Liver (tissue), 9 donors: ENCODE data around the gene MSANTD7. TPM values are rescaled to one million over a fixed set of nuclear protein-coding genes. Genes with fewer than 3 reads are reported as not detected.

Source experiments
- DNase-seq: peaks from one replicate; pipeline ENCODE4 v3.0.0-alpha.2; 2017; ENCODE audit warnings: low spot score
- H3K27ac ChIP-seq, 2 donors: one replicate each; pipeline ENCODE4 v1.7.0; 2013; ENCODE audit warnings: inconsistent platforms in 2 of 2, low read length in 2 of 2, control low read depth in 1 of 2, low read depth in 1 of 2, mild to moderate bottlenecking in 1 of 2
- H3K27me3 ChIP-seq, 4 donors: one replicate each; pipeline versions ENCODE4 v1.6.1 to v1.7.0; 2013; ENCODE audit warnings: low read length in 3 of 4, inconsistent platforms in 1 of 4, mild to moderate bottlenecking in 1 of 4, moderate library complexity in 1 of 4; ENCODE audit not compliant: control insufficient read depth in 4 of 4, insufficient read depth in 4 of 4
- H3K36me3 ChIP-seq, 4 donors: one replicate each; pipeline versions ENCODE4 v1.6.1 to v1.7.0; 2013; ENCODE audit warnings: low read length in 3 of 4, mild to moderate bottlenecking in 3 of 4, low read depth in 1 of 4, moderate library complexity in 1 of 4; ENCODE audit not compliant: control insufficient read depth in 4 of 4, insufficient read depth in 3 of 4
- H3K4me1 ChIP-seq, 4 donors: one replicate each; pipeline versions ENCODE4 v1.6.1 to v1.7.0; 2013; ENCODE audit warnings: low read length in 3 of 4, mild to moderate bottlenecking in 3 of 4, moderate library complexity in 1 of 4; ENCODE audit not compliant: control insufficient read depth in 4 of 4, insufficient read depth in 4 of 4
- H3K4me3 ChIP-seq, 3 donors: one replicate each; pipeline versions ENCODE4 v1.6.1 to v1.7.0; 2013; ENCODE audit warnings: low read length in 3 of 3, control low read depth in 1 of 3, low read depth in 1 of 3, mild to moderate bottlenecking in 1 of 3
- H3K9ac ChIP-seq, 2 donors: one replicate each; pipeline ENCODE4 v1.7.0; 2013; ENCODE audit warnings: low read length in 2 of 2, mild to moderate bottlenecking in 2 of 2, moderate library complexity in 2 of 2, control low read depth in 1 of 2, low read depth in 1 of 2
- H3K9me3 ChIP-seq, 4 donors: one replicate each; pipeline versions ENCODE4 v1.6.1 to v1.7.0; 2013; ENCODE audit warnings: low read length in 3 of 4; ENCODE audit not compliant: control insufficient read depth in 4 of 4
- ATF3 ChIP-seq: IDR thresholded peaks from 2 replicates; pipeline ENCODE4 v1.6.1; 2016; ENCODE audit warnings: antibody characterized with exemption
- CTCF ChIP-seq: fragments of 150-350 bp; IDR thresholded peaks from 2 replicates; pipeline ENCODE4 v1.5.1; 2017; ENCODE audit warnings: improper control_type of control experiment, low read depth, low read length; ENCODE audit not compliant: missing input control
- EGR1 ChIP-seq, 2 donors: IDR thresholded peaks; 2 replicates each; pipeline ENCODE4 v1.6.1; 2016 to 2018; ENCODE audit warnings: antibody characterized with exemption in 2 of 2, low read depth in 2 of 2
- FOXA1 ChIP-seq: IDR thresholded peaks from 2 replicates; pipeline ENCODE4 v1.6.1; 2016; ENCODE audit warnings: antibody characterized with exemption
- FOXA2 ChIP-seq: IDR thresholded peaks from 2 replicates; pipeline ENCODE4 v1.6.1; 2016; ENCODE audit warnings: antibody characterized with exemption
- GABPA ChIP-seq, 2 donors: IDR thresholded peaks in 1 of 2; conservative IDR thresholded peaks in 1 of 2; 2 replicates each; pipeline ENCODE4 v1.6.1; 2016; ENCODE audit warnings: antibody characterized with exemption in 2 of 2, mild to moderate bottlenecking in 1 of 2, moderate library complexity in 1 of 2
- HNF4A ChIP-seq, 2 donors: conservative IDR thresholded peaks; 2 replicates each; pipeline ENCODE4 v1.6.1; 2016; ENCODE audit warnings: antibody characterized with exemption in 2 of 2, mild to moderate bottlenecking in 2 of 2
- HNF4G ChIP-seq: IDR thresholded peaks from 2 replicates; pipeline ENCODE4 v1.6.1; 2016; ENCODE audit warnings: antibody characterized with exemption
- JUND ChIP-seq, 2 donors: IDR thresholded peaks; 2 replicates each; pipeline ENCODE4 v1.6.1; 2016; ENCODE audit warnings: antibody characterized with exemption in 2 of 2
- MAX ChIP-seq: IDR thresholded peaks from 2 replicates; pipeline ENCODE4 v1.6.1; 2016; ENCODE audit warnings: antibody characterized with exemption
- NR2F2 ChIP-seq: IDR thresholded peaks from 2 replicates; pipeline ENCODE4 v1.6.1; 2016; ENCODE audit warnings: antibody characterized with exemption
- RAD21 ChIP-seq, 2 donors: IDR thresholded peaks; 2 replicates each; pipeline ENCODE4 v1.6.1; 2016; ENCODE audit warnings: antibody characterized with exemption in 2 of 2, mild to moderate bottlenecking in 2 of 2
- REST ChIP-seq: IDR thresholded peaks from 2 replicates; pipeline ENCODE4 v1.6.1; 2016; ENCODE audit warnings: antibody characterized with exemption, mild to moderate bottlenecking
- SP1 ChIP-seq: IDR thresholded peaks from 2 replicates; pipeline ENCODE4 v1.6.1; 2018; ENCODE audit warnings: antibody characterized with exemption, mild to moderate bottlenecking
- TAF1 ChIP-seq: conservative IDR thresholded peaks from 2 replicates; pipeline ENCODE4 v1.6.1; 2016; ENCODE audit warnings: antibody characterized with exemption, mild to moderate bottlenecking
- YY1 ChIP-seq: IDR thresholded peaks from 2 replicates; pipeline ENCODE4 v1.6.1; 2016; ENCODE audit warnings: antibody characterized with exemption, mild to moderate bottlenecking
- ZBTB33 ChIP-seq: IDR thresholded peaks from 2 replicates; pipeline ENCODE4 v1.6.1; 2016; ENCODE audit warnings: antibody characterized with exemption
- WGBS: extraction: QIAGEN DNeasy Blood & Tissue Kit; methylation state at CpG from one replicate; pipeline ENCODE4 v1.1.7; 2013; 5-methylcytosine and 5-hydroxymethylcytosine counted together
- polyA plus RNA-seq, 2 donors: library from polyadenylated mRNA; stranded (reverse) in 1 of 2; unstranded in 1 of 2; fragments of 200-250 nt in 1 of 2; fragments of >200 nt in 1 of 2; fragmentation: Nextera tagmentation in 1 of 2; extraction: Ambion mirVana in 1 of 2; gene quantifications; one replicate each; pipeline versions ENCODE4 v1.2.1 to v1.2.3, GENCODE V29; 2013 to 2015
- total RNA-seq, 2 donors: library from RNA; depleted of rRNA; stranded (reverse); fragments of >200 nt; gene quantifications; one replicate each; pipeline ENCODE4 v1.2.3, GENCODE V29; 2014
- donor health status: healthy.
- donor health status: healthy.
- donor health status: healthy.
- donor health status: healthy.
- donor health status: healthy.

MSANTD7 gene
- total and polyA plus RNA-seq, 4 donors: 0.82 to 8.5 (median 3.5) TPM

- WGBS: 43% methylated on average over 5 of the region's 5 CpGs
- no peak for DNase-seq
- no peaks in the 10 kb centered on the region for H3K36me3 ChIP-seq
- no peak overlapping the region for H3K27ac ChIP-seq
- no peaks in the 10 kb centered on the region for H3K27me3 ChIP-seq
- no peaks in the 10 kb centered on the region for H3K9me3 ChIP-seq
- H3K4me3 ChIP-seq: no peak overlapping the region
- H3K4me1 ChIP-seq: no peaks in the 10 kb centered on the region
- TF ChIP-seq CTCF (no peak), FOXA2 (no peak), RAD21 (IDR thresholded peaks at IDR 0.05) (no peak), MAX (no peak), NR2F2 (no peak), GABPA (IDR thresholded peaks at IDR 0.05 in 1 of 2, conservative IDR thresholded peaks at IDR 0.05 in 1 of 2) (no peak), TAF1 (no peak), SP1 (no peak), ATF3 (no peak), JUND (IDR thresholded peaks at IDR 0.05) (no peak), EGR1 (IDR thresholded peaks at IDR 0.05; ENCODE audit: low read depth in 2 of 2) (no peak), YY1 (no peak), REST (no peak)
- H3K9ac ChIP-seq: no peak overlapping the region
Observed at GRCh38 chr10:14798636-14799035, 39.5 kb upstream of the MSANTD7 start.

- H3K4me1 ChIP-seq: no peaks in the 10 kb centered on the region
- no peaks in the 10 kb centered on the region for H3K36me3 ChIP-seq
- H3K4me3 ChIP-seq: no peak overlapping the region
- WGBS: 41% methylated on average over 1 of the region's 1 CpG
- H3K27me3 ChIP-seq: no peaks in the 10 kb centered on the region
- H3K9ac ChIP-seq: no peak overlapping the region
- DNase-seq: no peak
- no peaks in the 10 kb centered on the region for H3K9me3 ChIP-seq
- H3K27ac ChIP-seq: no peak overlapping the region
- TF ChIP-seq GABPA (IDR thresholded peaks at IDR 0.05 in 1 of 2, conservative IDR thresholded peaks at IDR 0.05 in 1 of 2) (no peak), HNF4G (no peak), ATF3 (no peak), NR2F2 (no peak), TAF1 (no peak), JUND (IDR thresholded peaks at IDR 0.05) (no peak), ZBTB33 (no peak), HNF4A (conservative IDR thresholded peaks at IDR 0.05) (no peak), YY1 (no peak), RAD21 (IDR thresholded peaks at IDR 0.05) (no peak), FOXA2 (no peak), REST (no peak), MAX (no peak), SP1 (no peak), FOXA1 (no peak), EGR1 (IDR thresholded peaks at IDR 0.05; ENCODE audit: low read depth in 2 of 2) (no peak)
Observed at GRCh38 chr10:14800397-14800796, 37.7 kb upstream of the MSANTD7 start.
